GM19397 (cell line): ENCODE measurements around the gene PTGES3L.
"Not testable (repeated sequence)": the region's sequence is repeated elsewhere in the genome, so short reads cannot be mapped to it uniquely, and the experiment has no call there.

Source experiments
- ATAC-seq: cut with Tn5 transposase; IDR thresholded peaks from one replicate; pipeline ENCODE4 v1.9.1; 2021; ENCODE audit warnings: mild to moderate bottlenecking, moderate library complexity; ENCODE audit not compliant: unreplicated experiment

The PTGES3L gene

DNA sequence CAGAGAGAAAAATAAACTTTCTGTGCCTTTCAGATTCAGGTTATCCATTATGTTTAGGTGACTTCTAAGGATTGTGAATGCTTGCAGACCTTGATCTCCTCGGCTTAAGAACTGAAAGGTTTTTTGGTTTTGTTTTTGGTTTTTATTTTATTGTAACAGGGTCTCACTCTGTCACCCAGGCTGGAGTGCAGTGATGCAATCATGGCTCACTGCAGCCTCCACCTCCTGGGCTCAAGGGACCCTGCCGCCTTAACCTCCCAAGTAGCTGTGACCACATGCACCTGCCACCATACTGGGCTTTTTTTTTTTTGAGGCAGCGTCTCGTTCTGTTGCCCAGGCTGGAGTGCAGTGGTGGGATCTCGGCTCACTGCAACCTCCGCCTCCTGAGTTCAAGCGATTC, 56.4 kb downstream of the PTGES3L start:
- not testable (repeated sequence) for ATAC-seq

DNA sequence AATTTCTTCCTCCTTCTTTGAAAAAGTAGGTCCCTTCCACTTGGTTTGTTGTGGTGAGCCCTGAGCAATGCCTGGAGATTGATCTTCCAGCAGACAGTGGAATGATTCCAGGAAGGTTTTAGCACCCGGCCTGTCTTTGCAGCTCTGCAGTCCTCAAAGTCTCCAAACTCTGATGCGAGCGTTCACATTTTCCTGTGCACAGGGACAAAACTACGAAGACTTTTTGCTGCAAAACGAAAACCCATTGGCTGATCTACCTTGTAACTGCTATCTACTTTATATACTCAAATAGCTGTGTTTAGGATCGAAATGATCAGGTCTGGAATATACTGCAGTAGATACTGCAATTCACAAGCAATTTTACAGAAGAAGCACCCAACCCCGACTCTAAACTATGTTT, 57.6 kb downstream of the PTGES3L start:
- no peak for ATAC-seq

DNA sequence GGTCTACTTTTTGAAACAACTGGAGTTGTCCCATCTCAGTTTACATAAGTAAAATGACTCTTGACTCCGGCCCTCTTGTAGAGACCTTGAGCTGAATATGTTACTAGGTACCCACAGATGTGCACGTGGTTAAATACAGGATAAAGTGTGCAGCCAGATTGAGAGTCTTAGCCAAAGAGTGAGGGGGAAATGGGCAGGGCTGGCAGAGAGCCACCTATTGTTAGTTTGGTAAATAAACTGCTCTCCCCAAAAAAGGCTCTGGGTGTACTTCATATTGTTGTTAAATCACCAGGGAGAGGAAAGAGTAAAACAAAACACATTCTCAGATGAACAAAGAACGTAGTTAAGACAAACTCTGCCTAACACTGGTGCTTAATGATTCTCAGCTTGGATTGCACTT, 59.0 kb downstream of the PTGES3L start:
- ATAC-seq: no peak

DNA sequence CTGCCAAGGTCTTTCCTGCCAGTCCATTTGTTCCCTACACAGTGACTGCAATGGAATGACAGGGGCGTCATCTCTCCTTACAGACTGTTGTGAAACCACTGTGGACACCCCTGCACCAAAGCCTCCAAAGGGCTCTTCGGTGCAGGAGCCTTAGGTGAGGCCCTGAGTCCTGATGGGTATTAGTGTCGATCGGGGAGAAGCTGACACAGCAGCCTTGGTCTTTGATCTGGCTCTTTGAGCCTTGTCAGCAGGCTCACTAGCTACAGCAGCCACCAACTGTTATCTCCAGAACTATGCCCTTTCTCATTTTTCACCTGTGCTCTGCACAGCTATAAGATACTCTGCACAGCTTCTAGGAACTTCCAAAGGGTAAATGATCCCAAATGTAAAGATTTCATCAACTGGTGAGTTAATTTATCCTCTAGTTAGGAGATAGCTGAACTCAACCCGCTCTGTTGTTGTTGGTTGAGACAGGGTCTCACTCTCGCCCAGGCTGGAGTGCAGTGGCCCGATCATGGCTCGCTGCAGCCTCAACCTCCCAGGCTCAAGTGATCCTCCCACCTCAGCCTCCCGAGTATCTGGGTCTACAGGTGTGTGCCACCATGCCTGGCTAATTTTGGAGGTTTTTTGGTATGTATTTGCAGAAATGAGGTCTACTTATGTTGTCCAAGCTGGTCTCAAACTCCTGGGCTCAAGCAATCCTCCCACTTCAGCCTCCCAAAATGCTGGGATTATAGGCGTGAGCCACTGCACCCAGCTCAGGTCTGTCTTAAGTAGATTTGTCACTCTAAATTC, 59.6 kb downstream of the PTGES3L start:
- ATAC-seq: no peak

DNA sequence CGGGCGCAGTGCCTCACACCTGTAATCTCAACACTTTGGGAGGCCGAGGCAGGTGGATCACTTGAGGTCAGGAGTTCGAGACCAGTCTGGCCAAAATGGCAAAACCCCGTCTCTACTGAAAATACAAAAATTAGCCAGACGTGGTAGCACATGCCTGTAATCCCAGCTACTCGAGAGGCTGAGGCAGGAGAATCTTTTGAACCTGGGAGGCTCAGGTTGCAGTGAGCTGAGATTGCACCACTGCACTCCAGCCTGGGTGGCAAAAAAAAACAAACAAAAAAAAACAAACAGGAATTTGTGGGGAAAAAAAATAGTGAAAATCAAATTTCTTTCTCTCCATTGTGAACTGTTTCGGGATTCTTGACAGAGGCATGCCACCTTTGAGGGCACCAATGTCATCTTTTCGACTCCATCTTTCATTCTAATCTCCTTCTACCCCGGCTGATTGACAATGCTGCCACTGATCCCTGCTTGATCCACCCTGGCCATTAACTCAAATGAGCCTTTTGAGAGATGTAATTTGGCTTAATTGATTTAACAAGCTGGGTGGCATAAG, 60.3 kb downstream of the PTGES3L start:
- not testable (repeated sequence) for ATAC-seq

DNA sequence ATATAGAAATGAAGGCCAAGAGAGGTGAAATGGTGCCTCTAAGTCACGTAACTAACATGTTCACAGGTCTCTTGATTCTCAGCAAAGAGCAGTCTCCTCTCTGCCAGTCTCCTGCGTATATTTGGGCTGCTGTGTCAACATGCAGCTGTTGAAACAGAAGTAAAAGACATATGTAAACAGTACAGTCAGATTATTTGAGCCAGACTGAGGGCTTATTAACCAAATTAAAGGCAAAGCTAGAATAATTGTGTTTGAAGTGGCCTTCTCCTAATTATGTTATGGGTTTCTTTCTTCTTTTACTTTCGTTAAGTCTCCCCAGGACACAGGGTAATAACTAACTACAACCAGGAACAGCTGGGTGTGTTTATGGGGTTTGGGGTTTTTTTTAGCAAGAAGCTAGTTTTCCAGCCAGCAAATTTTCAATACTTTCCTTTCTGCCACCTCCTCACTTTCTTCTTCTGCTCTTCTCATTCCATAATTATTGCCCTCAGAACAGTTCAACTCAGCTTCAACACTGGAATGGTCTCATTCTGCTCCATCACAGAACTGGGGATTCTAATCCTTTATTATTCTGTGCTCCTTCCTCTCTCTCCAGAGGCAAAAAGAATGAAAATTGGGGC, 60.9 kb downstream of the PTGES3L start:
- no peak for ATAC-seq
